GM12892 (cell line): ENCODE measurements around the gene UBE3D.

Source experiments
- POLR2A ChIP-seq: IDR thresholded peaks from 2 replicates; pipeline ENCODE4 v1.6.1; 2011; ENCODE audit warnings: low read depth, low read length, control low read depth
- POLR2AphosphoS5 ChIP-seq: IDR thresholded peaks from 2 replicates; pipeline ENCODE4 v1.6.1; 2011; ENCODE audit warnings: low read depth, low read length, control low read depth
- TAF1 ChIP-seq: IDR thresholded peaks from 2 replicates; pipeline ENCODE4 v1.6.1; 2011; ENCODE audit warnings: low read depth, mild to moderate bottlenecking, control low read depth, low read length, borderline replicate concordance

DNA sequence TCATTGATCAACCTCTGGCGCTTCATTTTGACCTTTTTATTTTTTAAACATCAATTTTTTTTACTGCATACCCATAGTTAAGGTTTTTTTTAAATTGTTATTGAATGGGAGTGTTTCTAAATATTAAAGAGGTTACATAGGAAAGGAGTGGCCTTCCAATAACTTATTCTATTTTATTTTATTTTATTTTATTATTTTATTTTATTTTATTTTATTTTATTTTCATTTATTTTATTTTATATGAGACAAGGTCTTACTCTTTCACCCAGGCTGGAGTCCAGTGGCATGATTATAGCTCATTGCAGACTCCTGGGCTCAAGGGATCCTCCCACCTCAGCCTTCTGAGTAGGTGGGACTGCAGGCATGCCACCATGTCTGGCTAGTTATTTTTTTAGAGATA is 32.0 kb upstream of the UBE3D start:
- TF ChIP-seq POLR2AphosphoS5 (no peak), TAF1 (no peak), POLR2A (no peak)
